HL-60 (cell line): Measurements from ENCODE around the gene CCM2.

Experiments used
- DNase-seq, 2 experiments: peaks; one replicate each; pipeline ENCODE4 v3.0.0-alpha.2; 2010 to 2020; ENCODE audit warnings: low read depth in 1 of 2, low spot score in 1 of 2
- H3K27ac ChIP-seq: fragments of 250-450 bp; sonication (Bioruptor Pico); replicated peaks from 2 replicates; pipeline ENCODE4 v1.5.1; 2020; ENCODE audit warnings: mild to moderate bottlenecking, moderate library complexity
- H3K27me3 ChIP-seq: fragments of 250-450 bp; sonication (Bioruptor Pico); 2 replicates; pipeline ENCODE4 v1.5.1; 2021; ENCODE audit warnings: mild to moderate bottlenecking, moderate library complexity; ENCODE audit not compliant: insufficient read depth, poor library complexity, severe bottlenecking
- H3K4me3 ChIP-seq: replicated peaks from 2 replicates; pipeline ENCODE4 v1.5.1; 2011; ENCODE audit warnings: mild to moderate bottlenecking, control low read depth, low read length; ENCODE audit not compliant: insufficient read depth
- GABPA ChIP-seq: IDR thresholded peaks from 2 replicates; pipeline ENCODE4 v1.6.1; 2012; ENCODE audit warnings: low read depth
- POLR2AphosphoS5 ChIP-seq: IDR thresholded peaks from 2 replicates; pipeline ENCODE4 v1.6.1; 2012; ENCODE audit warnings: low read depth
- REST ChIP-seq: IDR thresholded peaks from 2 replicates; pipeline ENCODE4 v1.6.1; 2012; ENCODE audit warnings: low read depth; ENCODE audit not compliant: insufficient replicate concordance
- SPI1 ChIP-seq: IDR thresholded peaks from 2 replicates; pipeline ENCODE4 v1.6.1; 2012; ENCODE audit warnings: low read depth, mild to moderate bottlenecking, borderline replicate concordance
- TF ChIP-seq, protein P1 (sequence below): IDR thresholded peaks from one replicate; pipeline ENCODE4 v1.5.1; 2011; ENCODE audit warnings: low read length, control low read depth, inconsistent platforms; ENCODE audit not compliant: insufficient read depth

Gene CCM2

GRCh38 chr7:44995555-44996493, 4.2 kb upstream of the CCM2 start:
- TF ChIP-seq GABPA (no peak), POLR2AphosphoS5 (no peak), SPI1 (no peak), REST (no peak)
- TF ChIP-seq, protein P1, sequence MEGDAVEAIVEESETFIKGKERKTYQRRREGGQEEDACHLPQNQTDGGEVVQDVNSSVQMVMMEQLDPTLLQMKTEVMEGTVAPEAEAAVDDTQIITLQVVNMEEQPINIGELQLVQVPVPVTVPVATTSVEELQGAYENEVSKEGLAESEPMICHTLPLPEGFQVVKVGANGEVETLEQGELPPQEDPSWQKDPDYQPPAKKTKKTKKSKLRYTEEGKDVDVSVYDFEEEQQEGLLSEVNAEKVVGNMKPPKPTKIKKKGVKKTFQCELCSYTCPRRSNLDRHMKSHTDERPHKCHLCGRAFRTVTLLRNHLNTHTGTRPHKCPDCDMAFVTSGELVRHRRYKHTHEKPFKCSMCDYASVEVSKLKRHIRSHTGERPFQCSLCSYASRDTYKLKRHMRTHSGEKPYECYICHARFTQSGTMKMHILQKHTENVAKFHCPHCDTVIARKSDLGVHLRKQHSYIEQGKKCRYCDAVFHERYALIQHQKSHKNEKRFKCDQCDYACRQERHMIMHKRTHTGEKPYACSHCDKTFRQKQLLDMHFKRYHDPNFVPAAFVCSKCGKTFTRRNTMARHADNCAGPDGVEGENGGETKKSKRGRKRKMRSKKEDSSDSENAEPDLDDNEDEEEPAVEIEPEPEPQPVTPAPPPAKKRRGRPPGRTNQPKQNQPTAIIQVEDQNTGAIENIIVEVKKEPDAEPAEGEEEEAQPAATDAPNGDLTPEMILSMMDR = no peak
- Histone ChIP-seq H3K4me3 (no peak overlapping the region), H3K27ac (no peak overlapping the region), H3K27me3 (no peaks in the 10 kb centered on the region)
- no peak for DNase-seq

GRCh38 chr7:44998153-44998871, 1.7 kb upstream of the CCM2 start:
- H3K27ac ChIP-seq = peak overlapping the region; percentile 85
- H3K27me3 ChIP-seq = no peaks in the 10 kb centered on the region
- peak in 1 of 2 experiments; percentile 52 for DNase-seq
- no peak overlapping the region; the same call in 1 of the 2 replicates for H3K4me3 ChIP-seq
- TF ChIP-seq POLR2AphosphoS5 (no peak), SPI1 (peak; percentile 67; the same call in 1 of the 2 replicates)

GRCh38 chr7:44999245-45000092, 532 bp upstream of the CCM2 start:
- TF ChIP-seq GABPA (no peak), SPI1 (no peak), REST (peak; percentile 37), POLR2AphosphoS5 (peak; percentile 17; the same call in 1 of the 2 replicates)
- TF ChIP-seq, protein P1 = no peak
- H3K27ac ChIP-seq = peak overlapping the region; percentile 85
- peak overlapping the region; percentile 63 for H3K4me3 ChIP-seq
- peak; percentile 97 to 100 for DNase-seq
- no peaks in the 10 kb centered on the region for H3K27me3 ChIP-seq
